ENCODE results near the gene SOD2. TPM values are rescaled to one million over a fixed set of nuclear protein-coding genes. Genes with fewer than 3 reads are reported as not detected.
"Not testable (repeated sequence)": the region's sequence is repeated elsewhere in the genome, so short reads cannot be mapped to it uniquely, and the experiment has no call there.

SOD2 gene
- total and polyA plus RNA-seq, 3 experiments from 2014 or later: 82.9 to 86.6 (median 85.0) TPM

- ChIA-PET CTCF (interaction anchor here (0.6 to 1.3 kb wide), 4 partner anchors 9 to 218 kb away, joined by 3 to 5 read pairs (median 4); partner anchors contain the start of gene MRPL18), POLR2A (no interaction called here)
- H3K36me3 ChIP-seq (ENCODE audit: insufficient read depth, low read length): no peaks in the 10 kb centered on the region
- H3K4me1 ChIP-seq (ENCODE audit: insufficient read depth, low read length): peaks cover 12% of the 10 kb centered on the region
- Mint-ChIP-seq H3K27ac (peak overlapping the region in 4 of 8 donors; percentile 12 to 100 (median 24)), H3K36me3 (peaks cover 3 to 29% (median 9%) of the 10 kb centered on the region in 3 donors), H3K27me3 (peaks cover 0 to 6% of the 10 kb centered on the region in 2 donors), H3K4me1 (peaks cover 35 to 56% (median 49%) of the 10 kb centered on the region in 3 donors), H3K9me3 (peaks cover 0 to 3% (median 0%) of the 10 kb centered on the region in 5 donors), H3K4me3 (peak overlapping the region in 3 of 7 donors; percentile 6 to 28 (median 10))
- no peak overlapping the region for H3K27ac ChIP-seq (ENCODE audit: low read depth, low read length)
- H3K27me3 ChIP-seq (ENCODE audit: insufficient read depth, low read length, poor library complexity, severe bottlenecking): no peaks in the 10 kb centered on the region
- no peaks in the 10 kb centered on the region for H3K9me3 ChIP-seq (ENCODE audit: low read length)
- DNase-seq: no peak
- H3K4me3 ChIP-seq (ENCODE audit: low read length): no peak overlapping the region
Measured at GRCh38 chr6:159724778-159725177, 31.7 kb upstream of the SOD2 start.

- ChIA-PET POLR2A (interaction anchor here (0.5 kb wide), 1 partner anchor 21 kb away, joined by 3 read pairs; no protein-coding TSS in a partner anchor), CTCF (interaction anchor here (1.1 to 1.8 kb wide), 2 partner anchors 25 to 733 kb away, joined by 3 to 4 read pairs; no protein-coding TSS in a partner anchor)
- H3K9me3 Mint-ChIP-seq: peaks cover 0 to 3% (median 0%) of the 10 kb centered on the region in 5 donors
Measured at GRCh38 chr6:159723259-159723658, 30.2 kb upstream of the SOD2 start.

DNA sequence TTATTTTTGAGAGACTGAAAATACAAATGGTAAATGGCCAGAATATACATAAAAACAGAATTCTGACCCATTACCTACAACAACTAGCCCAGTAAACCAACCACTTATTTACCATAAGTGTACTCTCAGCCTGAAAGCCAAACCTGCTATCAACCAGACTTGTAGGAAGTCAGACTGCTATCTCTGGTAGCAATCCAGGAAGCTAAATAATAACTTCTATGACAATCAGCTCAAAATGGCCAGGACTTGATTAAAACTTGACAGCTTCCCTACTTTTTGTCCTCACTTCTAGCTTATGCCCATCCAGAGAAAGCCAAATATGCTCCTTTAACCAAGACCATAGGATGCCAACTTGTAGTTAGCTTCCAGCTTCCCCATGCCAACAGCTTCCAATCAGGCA is 29.6 kb upstream of the SOD2 start:
- H3K27ac Mint-ChIP-seq: peak overlapping the region in 1 of 8 donors; percentile 82
- H3K36me3 ChIP-seq (ENCODE audit: insufficient read depth, low read length): no peaks in the 10 kb centered on the region
- H3K9me3 ChIP-seq (ENCODE audit: low read length): no peaks in the 10 kb centered on the region
- peaks cover 19 to 41% (median 30%) of the 10 kb centered on the region in 3 donors for H3K4me1 Mint-ChIP-seq
- ChIA-PET CTCF (interaction anchor here (1.1 to 3.1 kb wide), 3 partner anchors 24 to 733 kb away, joined by 3 to 15 read pairs (median 4); partner anchors contain the start of gene SOD2), POLR2A (interaction anchor here (0.5 kb wide), 1 partner anchor 21 kb away, joined by 3 read pairs; no protein-coding TSS in a partner anchor)
- H3K27ac ChIP-seq (ENCODE audit: low read depth, low read length): no peak overlapping the region
- no peaks in the 10 kb centered on the region for H3K27me3 ChIP-seq (ENCODE audit: insufficient read depth, low read length, poor library complexity, severe bottlenecking)
- DNase-seq: no peak
- peaks cover 8% of the 10 kb centered on the region for H3K4me1 ChIP-seq (ENCODE audit: insufficient read depth, low read length)
- peaks cover 0 to 6% of the 10 kb centered on the region in 2 donors for H3K27me3 Mint-ChIP-seq
- peak overlapping the region in 1 of 7 donors; percentile 44 for H3K4me3 Mint-ChIP-seq
- no peak overlapping the region for H3K4me3 ChIP-seq (ENCODE audit: low read length)
- H3K36me3 Mint-ChIP-seq: peaks cover 3 to 16% (median 9%) of the 10 kb centered on the region in 3 donors
- peaks cover 0 to 3% (median 0%) of the 10 kb centered on the region in 5 donors for H3K9me3 Mint-ChIP-seq

More at GRCh38 chr6:159723259-159723658, 30.2 kb upstream of the SOD2 start:
- peaks cover 0 to 6% of the 10 kb centered on the region in 2 donors for H3K27me3 Mint-ChIP-seq
- H3K9me3 ChIP-seq (ENCODE audit: low read length): no peaks in the 10 kb centered on the region
- no peaks in the 10 kb centered on the region for H3K27me3 ChIP-seq (ENCODE audit: insufficient read depth, low read length, poor library complexity, severe bottlenecking)
- no peak overlapping the region for H3K4me3 ChIP-seq (ENCODE audit: low read length)
- peak overlapping the region in 3 of 8 donors; percentile 34 to 82 (median 62) for H3K27ac Mint-ChIP-seq
- no peaks in the 10 kb centered on the region for H3K36me3 ChIP-seq (ENCODE audit: insufficient read depth, low read length)
- peak overlapping the region in 1 of 7 donors; percentile 44 for H3K4me3 Mint-ChIP-seq
- DNase-seq: no peak
- no peak overlapping the region for H3K27ac ChIP-seq (ENCODE audit: low read depth, low read length)
- peaks cover 19 to 41% (median 33%) of the 10 kb centered on the region in 3 donors for H3K4me1 Mint-ChIP-seq
- H3K4me1 ChIP-seq (ENCODE audit: insufficient read depth, low read length): peaks cover 8% of the 10 kb centered on the region
- H3K36me3 Mint-ChIP-seq: peaks cover 3 to 22% (median 9%) of the 10 kb centered on the region in 3 donors

GRCh38 chr6:159721981-159722380 is 28.9 kb upstream of the SOD2 start:
- H3K27me3 ChIP-seq (ENCODE audit: insufficient read depth, low read length, poor library complexity, severe bottlenecking); H3K4me3 ChIP-seq (ENCODE audit: low read length); H3K36me3 ChIP-seq (ENCODE audit: insufficient read depth, low read length); H3K4me1 ChIP-seq (ENCODE audit: insufficient read depth, low read length); H3K9me3 ChIP-seq (ENCODE audit: low read length); H3K27me3 Mint-ChIP-seq; H3K9me3 Mint-ChIP-seq; DNase-seq; POLR2A ChIA-PET; H3K27ac ChIP-seq (ENCODE audit: low read depth, low read length); H3K4me3 Mint-ChIP-seq: not testable (repeated sequence)
- Mint-ChIP-seq H3K4me1 (peaks cover 19 to 41% (median 30%) of the 10 kb centered on the region in 3 donors), H3K27ac (peak overlapping the region in 1 of 8 donors; percentile 82), H3K36me3 (peaks cover 3 to 14% (median 9%) of the 10 kb centered on the region in 3 donors)
- CTCF ChIA-PET: interaction anchor here (3.1 kb wide), 1 partner anchor 27 kb away, joined by 15 read pairs; the partner anchor contains the start of gene SOD2

- Histone ChIP-seq H3K27me3 (ENCODE audit: insufficient read depth, low read length, poor library complexity, severe bottlenecking) (no peaks in the 10 kb centered on the region), H3K4me1 (ENCODE audit: insufficient read depth, low read length) (peaks cover under 1% of the 10 kb centered on the region), H3K4me3 (ENCODE audit: low read length) (no peak overlapping the region), H3K9me3 (ENCODE audit: low read length) (no peaks in the 10 kb centered on the region), H3K27ac (ENCODE audit: low read depth, low read length) (no peak overlapping the region), H3K36me3 (ENCODE audit: insufficient read depth, low read length) (no peaks in the 10 kb centered on the region)
- CTCF ChIA-PET: interaction anchor here (0.6 to 3.1 kb wide), 13 partner anchors 11 to 799 kb away, joined by 3 to 15 read pairs (median 4); partner anchors contain the start of gene SOD2
- no peaks in the 10 kb centered on the region for H3K27me3 Mint-ChIP-seq
- DNase-seq: peak; percentile 15 to 61 (median 49)
- peaks cover 9 to 29% (median 20%) of the 10 kb centered on the region in 3 donors for H3K4me1 Mint-ChIP-seq
- H3K4me3 Mint-ChIP-seq: no peak overlapping the region
- H3K9me3 Mint-ChIP-seq: peaks cover 0 to 3% (median 0%) of the 10 kb centered on the region in 5 donors
- H3K36me3 Mint-ChIP-seq: peaks cover 3 to 9% (median 7%) of the 10 kb centered on the region in 3 donors
- H3K27ac Mint-ChIP-seq: peak overlapping the region in 1 of 8 donors; percentile 15
- POLR2A ChIA-PET: interaction anchor here (1.8 kb wide), 1 partner anchor 27 kb away, joined by 5 read pairs; the partner anchor contains the start of gene SOD2
Measured at GRCh38 chr6:159720708-159721107, 27.7 kb upstream of the SOD2 start.

GRCh38 chr6:159719287-159719686 is 26.2 kb upstream of the SOD2 start:
- POLR2A ChIA-PET: interaction anchor here (0.6 to 1.8 kb wide), 2 partner anchors 26 to 1347 kb away, joined by 3 to 5 read pairs; partner anchors contain the start of gene SOD2
- H3K4me1 ChIP-seq (ENCODE audit: insufficient read depth, low read length): no peaks in the 10 kb centered on the region
- Mint-ChIP-seq H3K9me3 (peaks cover 0 to 3% (median 0%) of the 10 kb centered on the region in 5 donors), H3K4me3 (no peak overlapping the region), H3K4me1 (peaks cover 9 to 18% (median 16%) of the 10 kb centered on the region in 3 donors), H3K27ac (peak overlapping the region in 1 of 8 donors; percentile 35), H3K27me3 (no peaks in the 10 kb centered on the region), H3K36me3 (peaks cover 3 to 9% (median 9%) of the 10 kb centered on the region in 3 donors)
- no peak overlapping the region for H3K4me3 ChIP-seq (ENCODE audit: low read length)
- H3K9me3 ChIP-seq (ENCODE audit: low read length): no peaks in the 10 kb centered on the region
- no peaks in the 10 kb centered on the region for H3K27me3 ChIP-seq (ENCODE audit: insufficient read depth, low read length, poor library complexity, severe bottlenecking)
- CTCF ChIA-PET: interaction anchor here (0.8 to 3.1 kb wide), 6 partner anchors 13 to 42 kb away, joined by 3 to 15 read pairs (median 4); partner anchors contain the start of genes ACAT2 and SOD2
- no peak for DNase-seq
- no peak overlapping the region for H3K27ac ChIP-seq (ENCODE audit: low read depth, low read length)
- H3K36me3 ChIP-seq (ENCODE audit: insufficient read depth, low read length): no peaks in the 10 kb centered on the region

GRCh38 chr6:159718634-159719033 is 25.6 kb upstream of the SOD2 start:
- H3K9me3 ChIP-seq (ENCODE audit: low read length): no peaks in the 10 kb centered on the region
- Mint-ChIP-seq H3K36me3 (peaks cover 3 to 9% (median 9%) of the 10 kb centered on the region in 3 donors), H3K27ac (peak overlapping the region in 2 of 8 donors; percentile 14 to 35), H3K9me3 (peaks cover 0 to 3% (median 0%) of the 10 kb centered on the region in 5 donors), H3K4me1 (peaks cover 9 to 16% (median 14%) of the 10 kb centered on the region in 3 donors), H3K27me3 (no peaks in the 10 kb centered on the region), H3K4me3 (no peak overlapping the region)
- H3K4me3 ChIP-seq (ENCODE audit: low read length): no peak overlapping the region
- no peaks in the 10 kb centered on the region for H3K36me3 ChIP-seq (ENCODE audit: insufficient read depth, low read length)
- DNase-seq: no peak
- no peak overlapping the region for H3K27ac ChIP-seq (ENCODE audit: low read depth, low read length)
- no peaks in the 10 kb centered on the region for H3K4me1 ChIP-seq (ENCODE audit: insufficient read depth, low read length)
- ChIA-PET POLR2A (no interaction called here), CTCF (interaction anchor here (0.8 to 1.7 kb wide), 4 partner anchors 13 to 43 kb away, joined by 3 to 4 read pairs (median 4); partner anchors contain the start of gene ACAT2)
- H3K27me3 ChIP-seq (ENCODE audit: insufficient read depth, low read length, poor library complexity, severe bottlenecking): no peaks in the 10 kb centered on the region
